HG02852 (cell line): Measurements from ENCODE around the gene SLC50A1.

Experiments used
- ATAC-seq: cut with Tn5 transposase; IDR thresholded peaks from one replicate; pipeline ENCODE4 v1.9.1; 2021; ENCODE audit warnings: mild to moderate bottlenecking, moderate library complexity; ENCODE audit not compliant: unreplicated experiment

SLC50A1 gene

DNA sequence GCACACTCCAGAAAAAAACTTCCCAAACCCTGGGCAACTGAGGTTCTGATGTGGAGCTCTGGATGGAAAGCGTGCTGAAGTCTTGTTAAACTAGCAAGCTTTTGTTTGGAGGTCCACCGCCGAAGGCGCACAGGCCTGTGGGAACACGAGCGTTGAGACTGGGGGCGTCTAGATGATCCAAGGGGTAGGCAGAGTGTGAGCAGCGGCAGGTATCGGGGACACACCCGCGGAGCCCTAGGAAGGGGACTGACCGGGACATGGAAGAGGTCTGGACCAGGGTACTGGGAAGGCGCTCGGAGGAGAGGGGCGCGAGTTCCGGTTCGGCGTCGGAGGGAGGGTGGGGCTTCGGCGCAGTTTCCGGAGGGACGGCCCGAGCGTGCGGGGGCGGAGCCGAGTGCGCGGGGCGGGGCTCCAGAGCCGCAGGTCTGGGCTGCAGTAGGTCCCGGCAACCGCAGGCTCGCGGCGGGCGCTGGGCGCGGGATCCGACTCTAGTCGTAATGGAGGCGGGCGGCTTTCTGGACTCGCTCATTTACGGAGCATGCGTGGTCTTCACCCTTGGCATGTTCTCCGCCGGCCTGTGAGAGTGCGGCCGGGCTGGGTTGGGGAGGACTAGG, at the start of gene SLC50A1:
SLC50A1 (plus strand) TSS at position 438 of the 614 bp plus-strand sequence; CDS start at position 498, 60 bp downstream.
- peak; percentile 74 for ATAC-seq

DNA sequence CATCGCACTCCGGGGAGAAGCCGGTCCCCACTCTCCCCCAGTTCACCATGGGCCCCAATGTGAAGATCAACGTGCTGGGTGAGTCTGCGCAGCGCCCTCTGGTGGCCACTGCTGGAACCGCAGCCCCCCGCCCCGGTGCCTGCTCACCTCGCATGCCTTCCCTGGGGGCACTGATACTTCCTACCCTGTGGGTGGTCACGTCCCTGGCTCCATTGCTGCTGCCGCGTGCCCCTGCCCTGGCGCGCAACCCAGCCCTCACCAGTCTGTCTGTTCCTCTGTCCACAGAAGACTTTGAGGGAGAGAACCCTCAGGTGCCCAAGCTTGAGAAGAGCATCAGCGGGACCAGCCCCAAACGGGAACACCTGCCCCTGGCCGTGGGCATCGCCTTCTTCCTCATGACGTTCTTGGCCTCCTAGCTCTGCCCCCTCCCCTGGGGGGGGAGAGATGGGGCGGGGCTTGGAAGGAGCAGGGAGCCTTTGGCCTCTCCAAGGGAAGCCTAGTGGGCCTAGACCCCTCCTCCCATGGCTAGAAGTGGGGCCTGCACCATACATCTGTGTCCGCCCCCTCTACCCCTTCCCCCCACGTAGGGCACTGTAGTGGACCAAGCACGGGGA, 49.4 kb upstream of the SLC50A1 start:
- no peak for ATAC-seq

DNA sequence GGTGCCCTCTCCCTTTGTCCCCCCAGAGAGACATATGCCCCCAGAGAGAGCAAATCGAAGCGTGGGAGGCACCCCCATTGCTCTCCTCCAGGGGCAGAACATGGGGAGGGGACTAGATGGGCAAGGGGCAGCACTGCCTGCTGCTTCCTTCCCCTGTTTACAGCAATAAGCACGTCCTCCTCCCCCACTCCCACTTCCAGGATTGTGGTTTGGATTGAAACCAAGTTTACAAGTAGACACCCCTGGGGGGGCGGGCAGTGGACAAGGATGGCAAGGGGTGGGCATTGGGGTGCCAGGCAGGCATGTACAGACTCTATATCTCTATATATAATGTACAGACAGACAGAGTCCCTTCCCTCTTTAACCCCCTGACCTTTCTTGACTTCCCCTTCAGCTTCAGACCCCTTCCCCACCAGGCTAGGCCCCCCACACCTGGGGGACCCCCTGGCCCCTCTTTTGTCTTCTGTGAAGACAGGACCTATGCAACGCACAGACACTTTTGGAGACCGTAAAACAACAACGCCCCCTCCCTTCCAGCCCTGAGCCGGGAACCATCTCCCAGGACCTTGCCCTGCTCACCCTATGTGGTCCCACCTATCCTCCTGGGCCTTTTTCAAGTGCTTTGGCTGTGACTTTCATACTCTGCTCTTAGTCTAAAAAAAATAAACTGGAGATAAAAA, 48.7 kb upstream of the SLC50A1 start:
- ATAC-seq, result no peak

- no peak for ATAC-seq
Measured at GRCh38 chr1:155091071-155092051, 44.3 kb upstream of the SLC50A1 start.

DNA sequence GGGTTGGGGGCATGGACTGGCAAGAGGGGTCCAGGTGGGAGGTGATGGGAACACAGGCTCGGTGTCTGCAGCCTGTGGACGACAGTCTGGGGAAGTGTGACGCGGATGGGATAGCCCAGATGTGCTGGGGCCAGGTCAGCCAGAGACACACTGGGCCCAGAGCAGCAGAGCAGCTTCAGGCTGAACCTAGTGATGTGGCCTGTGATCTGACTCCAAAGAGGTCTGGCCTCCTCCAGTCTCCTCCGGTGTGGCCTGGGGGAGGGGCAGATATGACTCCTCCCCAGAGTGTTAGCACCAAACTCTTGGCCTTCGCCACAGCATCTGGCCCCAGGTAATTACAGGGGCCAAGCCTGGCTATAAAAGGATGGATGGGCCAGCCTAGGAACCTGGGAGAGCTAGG, 43.5 kb upstream of the SLC50A1 start:
- no peak for ATAC-seq

DNA sequence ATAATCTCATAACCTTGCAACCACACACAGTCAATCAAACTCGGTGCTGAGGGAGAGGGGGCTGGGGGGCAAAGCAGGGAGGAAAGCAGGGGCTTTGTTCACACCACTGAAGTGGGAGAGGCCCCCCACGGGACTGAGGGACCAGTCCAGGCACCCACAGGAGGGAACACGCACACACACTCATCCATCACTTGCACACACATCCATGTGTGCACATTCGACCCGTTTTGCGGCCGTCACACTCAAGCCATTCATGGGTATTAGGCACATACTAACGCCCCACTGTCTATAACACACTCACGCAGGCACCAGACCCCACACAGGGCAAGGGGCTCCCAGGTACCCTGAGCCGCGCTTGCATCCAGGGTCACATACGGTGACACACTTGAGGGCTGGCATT, 43.0 kb upstream of the SLC50A1 start:
- ATAC-seq, result no peak

DNA sequence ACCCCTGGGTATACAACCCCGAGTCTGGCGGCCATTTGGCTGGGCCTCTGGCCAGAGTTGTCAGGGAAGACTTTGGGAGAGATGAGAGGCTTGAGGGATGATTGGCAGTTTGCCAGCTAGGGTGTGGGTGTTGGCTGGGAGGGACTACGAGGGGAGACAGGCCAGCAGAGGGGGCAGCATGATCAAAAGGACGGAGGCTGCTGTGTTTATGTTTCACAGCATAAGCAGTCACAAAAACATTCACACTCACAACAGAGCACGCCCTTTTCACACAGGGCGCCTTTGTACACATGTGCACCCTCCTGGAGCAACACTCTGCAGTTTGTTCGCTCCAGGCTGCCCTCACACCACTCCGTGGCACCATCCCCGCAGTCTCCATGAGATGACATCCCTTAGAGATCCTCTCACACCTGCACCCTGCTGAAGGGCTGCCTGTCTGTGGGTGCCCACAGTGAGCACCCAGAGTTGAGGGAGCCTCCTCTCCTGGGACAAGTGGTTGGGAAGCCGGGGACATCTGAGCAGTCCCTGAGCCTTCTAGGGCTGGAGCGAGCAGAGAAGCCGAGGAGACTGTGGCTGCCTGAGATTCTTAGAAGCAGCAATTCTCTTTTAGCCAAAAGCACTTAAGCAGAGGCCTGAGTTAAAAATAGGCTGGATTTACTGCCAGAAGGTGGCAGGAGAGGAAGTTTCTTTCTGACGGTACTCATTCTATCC, 41.6 kb upstream of the SLC50A1 start:
- no peak for ATAC-seq

- no peak for ATAC-seq
Measured at GRCh38 chr1:155094622-155094948, 41.1 kb upstream of the SLC50A1 start.

- ATAC-seq, result no peak
Measured at GRCh38 chr1:155099331-155099730, 36.3 kb upstream of the SLC50A1 start.

DNA sequence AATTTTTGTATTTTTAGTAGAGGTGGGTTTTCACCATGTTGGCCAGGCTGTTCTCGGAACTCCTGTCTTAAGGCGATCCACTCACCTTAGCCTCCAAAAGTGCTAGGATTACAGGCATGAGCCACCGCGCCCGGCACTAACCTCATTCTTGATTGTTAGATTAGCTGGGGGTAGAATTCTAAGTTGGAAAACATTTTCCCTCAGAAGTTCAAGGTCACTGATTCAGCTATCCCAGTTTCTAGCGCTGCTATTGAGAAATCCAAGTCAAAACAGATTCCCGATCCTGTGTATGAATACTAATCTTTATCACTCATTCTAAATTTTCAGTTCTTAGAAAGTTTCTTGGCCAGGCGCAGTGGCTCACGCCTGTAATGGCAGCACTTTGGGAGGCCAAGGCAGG, 32.3 kb upstream of the SLC50A1 start:
- ATAC-seq, result no peak

DNA sequence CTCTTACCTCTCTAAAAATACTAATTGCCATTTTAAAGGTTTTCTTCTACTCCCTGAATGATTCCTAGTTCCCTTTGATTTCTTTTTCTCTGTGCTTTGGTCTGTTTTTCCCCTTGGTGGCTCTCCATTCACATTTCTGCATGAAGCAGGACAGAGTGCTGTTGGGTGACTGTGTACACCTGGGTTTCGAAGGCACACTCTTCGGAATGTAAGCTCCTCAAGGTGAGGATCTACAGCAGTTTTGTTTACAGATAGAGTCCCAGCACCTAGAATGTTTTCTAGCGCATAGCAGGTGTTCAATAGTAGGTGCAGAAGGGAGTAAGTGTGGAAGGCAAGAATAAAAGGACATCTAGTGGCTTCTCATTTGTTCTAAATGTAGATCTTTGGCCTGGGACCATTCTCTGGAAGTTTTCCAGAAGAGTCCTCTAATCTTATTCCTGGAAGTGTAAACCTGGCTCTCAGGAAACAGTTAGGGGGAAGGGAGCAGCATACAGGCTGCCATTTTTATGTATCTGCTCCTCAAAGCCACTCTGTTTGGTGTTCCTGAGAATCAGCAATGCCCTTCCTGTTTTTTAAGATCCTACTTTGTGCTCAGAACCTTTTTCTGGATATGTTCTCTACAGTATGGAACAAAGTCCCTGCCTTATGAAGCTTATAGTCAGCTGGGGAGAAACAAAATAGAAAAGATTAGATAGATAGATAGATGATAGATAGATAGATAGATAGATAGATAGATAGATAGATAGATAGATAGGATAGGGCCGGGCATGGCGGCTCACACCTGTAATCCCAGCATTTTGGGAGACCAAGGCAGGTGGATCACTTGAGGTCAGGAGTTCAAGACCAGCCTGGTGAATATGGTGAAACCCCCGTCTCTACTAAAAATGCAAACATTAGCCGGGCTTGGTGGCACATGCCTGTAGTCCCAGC, 30.8 kb upstream of the SLC50A1 start:
- no peak for ATAC-seq

- ATAC-seq, result no peak
Measured at GRCh38 chr1:155105604-155106011, 30.0 kb upstream of the SLC50A1 start.

GRCh38 chr1:155106862-155107261, 28.8 kb upstream of the SLC50A1 start:
- ATAC-seq, result no peak

- ATAC-seq, result no peak
Measured at GRCh38 chr1:155107309-155108264, 28.1 kb upstream of the SLC50A1 start.

DNA sequence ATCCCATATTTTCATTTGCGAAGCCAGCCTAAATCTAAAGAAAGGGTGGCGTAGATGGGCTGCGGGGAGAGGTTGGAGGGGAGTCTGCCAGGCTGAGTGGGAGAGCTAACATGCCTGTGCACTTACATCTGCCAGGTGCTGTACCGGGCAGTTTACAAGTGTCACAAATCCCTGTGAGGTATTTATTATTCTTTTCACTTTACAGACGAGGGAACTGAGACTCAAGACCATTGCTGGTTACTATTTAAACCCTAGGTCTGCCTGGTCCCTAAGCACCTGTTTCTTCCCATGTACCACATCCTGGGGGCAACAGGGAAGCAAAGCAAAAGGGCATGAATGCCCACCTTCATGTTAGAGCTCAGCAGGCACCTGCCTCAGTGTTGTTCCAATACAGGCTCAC, 27.4 kb upstream of the SLC50A1 start:
- no peak for ATAC-seq

- no peak for ATAC-seq
Measured at GRCh38 chr1:155110381-155110780, 25.3 kb upstream of the SLC50A1 start.

- ATAC-seq, result no peak
Measured at GRCh38 chr1:155110826-155111225, 24.8 kb upstream of the SLC50A1 start.

DNA sequence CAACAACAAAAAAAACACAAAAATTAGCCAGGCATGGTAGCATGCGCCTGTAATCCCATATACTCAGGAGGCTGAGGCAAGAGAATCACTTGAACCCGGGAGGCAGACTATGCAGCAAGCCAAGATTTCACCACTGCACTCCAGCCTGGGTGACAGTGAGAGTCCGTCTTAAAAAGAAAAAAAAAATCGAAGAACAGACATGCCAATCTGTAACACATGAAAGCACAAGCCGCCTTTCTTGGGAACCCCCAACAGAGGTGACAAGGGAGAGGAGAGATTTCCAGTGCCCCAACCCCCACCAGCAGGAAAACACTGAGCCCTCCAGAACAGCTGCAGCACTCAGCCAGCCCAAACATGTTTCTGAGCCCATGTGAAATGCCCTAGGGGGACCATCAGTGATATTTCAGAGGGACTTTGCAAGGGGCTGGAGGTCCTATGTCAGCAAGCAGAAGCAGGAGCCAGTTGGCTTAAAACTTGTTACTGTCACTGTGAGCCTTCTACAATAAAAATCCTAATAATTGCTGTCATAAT, 22.1 kb upstream of the SLC50A1 start:
- no peak for ATAC-seq
